HepG2 (cell line): ENCODE results near the gene DLEC1. TPM values are rescaled to one million over a fixed set of nuclear protein-coding genes. Genes with fewer than 3 reads are reported as not detected.
A peak's percentile ranks its signal among the peaks of the same experiment; 100 is the strongest.

Source experiments
- ADNP ChIP-seq: sonication (generic); formaldehyde crosslinking; IDR thresholded peaks from 2 replicates; pipeline ENCODE4 v1.4.0; 2020; ENCODE audit warnings: missing genetic modification reagents
- ARNTL ChIP-seq: sonication (generic); formaldehyde crosslinking; IDR thresholded peaks from 2 replicates; pipeline ENCODE4 v1.4.0; 2020; ENCODE audit warnings: mild to moderate bottlenecking, missing genetic modification reagents
- HNRNPH1 ChIP-seq: fragments of 200-400 bp; formaldehyde crosslinking; optimal IDR thresholded peaks from 2 replicates; pipeline ENCODE3; 2017; ENCODE audit warnings: mild to moderate bottlenecking, low read depth, low read length
- IRF2 ChIP-seq: IDR thresholded peaks from 2 replicates; pipeline ENCODE4 v1.6.1; 2018; ENCODE audit warnings: missing genetic modification reagents, missing compliant biosample characterization
- MTA3 ChIP-seq: sonication (generic); formaldehyde crosslinking; IDR thresholded peaks from 2 replicates; pipeline ENCODE4 v1.4.0; 2020; ENCODE audit warnings: missing genetic modification reagents
- NFE2 ChIP-seq: sonication (generic); formaldehyde crosslinking; IDR thresholded peaks from 2 replicates; pipeline ENCODE4 v1.4.0; 2020; ENCODE audit warnings: missing genetic modification reagents
- REPIN1 ChIP-seq: sonication (generic); formaldehyde crosslinking; IDR thresholded peaks from 2 replicates; pipeline ENCODE4 v1.8.0; 2022; ENCODE audit warnings: missing genetic modification reagents, low read depth, mild to moderate bottlenecking, borderline replicate concordance
- ZNF296 ChIP-seq: sonication (generic); formaldehyde crosslinking; conservative IDR thresholded peaks from 2 replicates; pipeline ENCODE4 v1.5.0; 2020; ENCODE audit warnings: mild to moderate bottlenecking, missing genetic modification reagents
- ZNF446 ChIP-seq: sonication (generic); formaldehyde crosslinking; IDR thresholded peaks from 2 replicates; pipeline ENCODE4 v1.5.0; 2020; ENCODE audit warnings: mild to moderate bottlenecking, missing genetic modification reagents
- ZNF644 ChIP-seq: IDR thresholded peaks from 2 replicates; pipeline ENCODE4 v1.6.1; 2016; ENCODE audit warnings: low read depth
- ZNF703 ChIP-seq: sonication (generic); formaldehyde crosslinking; IDR thresholded peaks from 2 replicates; pipeline ENCODE4 v1.5.1; 2020; ENCODE audit warnings: missing genetic modification reagents, mild to moderate bottlenecking, moderate library complexity, borderline replicate concordance
- ZNF781 ChIP-seq: sonication (generic); formaldehyde crosslinking; IDR thresholded peaks from 2 replicates; pipeline ENCODE4 v1.5.1; 2020; ENCODE audit warnings: borderline replicate concordance, mild to moderate bottlenecking, missing genetic modification reagents; ENCODE audit errors: not compliant biosample characterization
- polyA plus RNA-seq, 8 experiments: library from polyadenylated mRNA; depleted of rRNA in 3 of 8; stranded (reverse) in 7 of 8; unstranded in 1 of 8; fragments of >200 nt; fragmentation: Illumina TruSeq in 4 of 8; extraction: Trizol in 4 of 8; gene quantifications; 2 replicates each; pipeline versions ENCODE4 v1.2.1 to v1.2.3, GENCODE V29; 2011 to 2016; ENCODE audit warnings: low read depth in 4 of 8, missing spikeins in 1 of 8, mixed read lengths in 1 of 8; ENCODE audit not compliant: insufficient read depth in 1 of 8
- total RNA-seq, 5 experiments: library from RNA; depleted of rRNA; stranded (reverse); fragments of >200 nt; fragmentation: Illumina TruSeq; extraction: Trizol; gene quantifications; 2 replicates each; pipeline ENCODE4 v1.2.3, GENCODE V29; 2016; ENCODE audit warnings: low read depth in 1 of 5
- TF ChIP-seq, protein P1 (sequence below): sonication (generic); formaldehyde crosslinking; IDR thresholded peaks from 2 replicates; pipeline ENCODE4 v1.4.0; 2020; ENCODE audit warnings: missing genetic modification reagents, borderline replicate concordance
- TF ChIP-seq, protein P2 (sequence below): sonication (generic); formaldehyde crosslinking; conservative IDR thresholded peaks from 2 replicates; pipeline ENCODE4 v1.4.0; 2020; ENCODE audit warnings: missing genetic modification reagents
- TF ChIP-seq, protein P3 (sequence below): sonication (generic); formaldehyde crosslinking; IDR thresholded peaks from 2 replicates; pipeline ENCODE4 v1.5.1; 2020; ENCODE audit warnings: missing genetic modification reagents, mild to moderate bottlenecking, borderline replicate concordance
- TF ChIP-seq, protein P4 (sequence below): sonication (generic); formaldehyde crosslinking; IDR thresholded peaks from 2 replicates; pipeline ENCODE4 v1.4.0; 2020; ENCODE audit warnings: missing genetic modification reagents, borderline replicate concordance
- TF ChIP-seq, protein P5 (sequence below): sonication (generic); formaldehyde crosslinking; conservative IDR thresholded peaks from 2 replicates; pipeline ENCODE4 v1.4.0; 2020; ENCODE audit warnings: missing genetic modification reagents

The DLEC1 gene
- total and polyA plus RNA-seq, 2 of the 13 experiments (the other 11 are each of a cell fraction or from before 2014, with no cell fraction given), result 0.09 TPM; not detected in 1

DNA sequence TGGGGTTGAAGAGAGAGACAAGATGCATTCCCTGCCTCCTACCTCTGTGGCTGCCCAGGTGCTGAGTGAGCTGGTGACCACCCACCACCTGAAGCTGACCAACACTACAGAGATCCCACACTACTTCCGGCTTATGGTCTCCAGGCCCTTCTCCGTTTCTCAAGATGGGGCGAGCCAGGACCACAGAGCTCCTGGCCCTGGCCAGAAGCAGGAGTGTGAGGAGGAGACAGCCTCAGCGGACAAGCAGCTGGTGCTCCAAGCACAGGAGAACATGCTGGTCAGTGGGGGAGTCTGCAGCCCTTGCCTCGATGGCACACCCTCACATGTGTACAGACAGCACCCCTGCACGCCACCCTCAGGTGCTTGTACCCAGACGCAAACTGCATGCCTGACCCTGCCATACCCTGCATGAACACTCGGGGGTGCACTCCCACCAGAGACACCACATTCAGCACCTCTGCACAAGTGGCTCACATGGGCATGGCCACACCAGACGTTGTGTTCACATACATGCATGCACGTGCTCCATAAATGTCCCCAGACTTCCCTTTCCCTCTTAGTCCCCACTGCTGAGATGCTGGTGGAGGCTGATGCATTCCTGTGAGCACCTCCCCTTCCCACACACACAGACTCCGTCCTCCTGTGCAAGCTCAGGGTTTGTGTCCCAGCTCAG is 78.9 kb downstream of the DLEC1 start (continued):
- TF ChIP-seq, protein P1, sequence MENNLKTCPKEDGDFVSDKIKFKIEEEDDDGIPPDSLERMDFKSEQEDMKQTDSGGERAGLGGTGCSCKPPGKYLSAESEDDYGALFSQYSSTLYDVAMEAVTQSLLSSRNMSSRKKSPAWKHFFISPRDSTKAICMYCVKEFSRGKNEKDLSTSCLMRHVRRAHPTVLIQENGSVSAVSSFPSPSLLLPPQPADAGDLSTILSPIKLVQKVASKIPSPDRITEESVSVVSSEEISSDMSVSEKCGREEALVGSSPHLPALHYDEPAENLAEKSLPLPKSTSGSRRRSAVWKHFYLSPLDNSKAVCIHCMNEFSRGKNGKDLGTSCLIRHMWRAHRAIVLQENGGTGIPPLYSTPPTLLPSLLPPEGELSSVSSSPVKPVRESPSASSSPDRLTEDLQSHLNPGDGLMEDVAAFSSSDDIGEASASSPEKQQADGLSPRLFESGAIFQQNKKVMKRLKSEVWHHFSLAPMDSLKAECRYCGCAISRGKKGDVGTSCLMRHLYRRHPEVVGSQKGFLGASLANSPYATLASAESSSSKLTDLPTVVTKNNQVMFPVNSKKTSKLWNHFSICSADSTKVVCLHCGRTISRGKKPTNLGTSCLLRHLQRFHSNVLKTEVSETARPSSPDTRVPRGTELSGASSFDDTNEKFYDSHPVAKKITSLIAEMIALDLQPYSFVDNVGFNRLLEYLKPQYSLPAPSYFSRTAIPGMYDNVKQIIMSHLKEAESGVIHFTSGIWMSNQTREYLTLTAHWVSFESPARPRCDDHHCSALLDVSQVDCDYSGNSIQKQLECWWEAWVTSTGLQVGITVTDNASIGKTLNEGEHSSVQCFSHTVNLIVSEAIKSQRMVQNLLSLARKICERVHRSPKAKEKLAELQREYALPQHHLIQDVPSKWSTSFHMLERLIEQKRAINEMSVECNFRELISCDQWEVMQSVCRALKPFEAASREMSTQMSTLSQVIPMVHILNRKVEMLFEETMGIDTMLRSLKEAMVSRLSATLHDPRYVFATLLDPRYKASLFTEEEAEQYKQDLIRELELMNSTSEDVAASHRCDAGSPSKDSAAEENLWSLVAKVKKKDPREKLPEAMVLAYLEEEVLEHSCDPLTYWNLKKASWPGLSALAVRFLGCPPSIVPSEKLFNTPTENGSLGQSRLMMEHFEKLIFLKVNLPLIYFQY, result no peak
- TF ChIP-seq ZNF446 (no peak), MTA3 (CRISPR knock-in tag) (no peak), NFE2 (CRISPR knock-in tag) (no peak), ZNF644 (CRISPR knock-in tag) (no peak), ZNF781 (CRISPR knock-in tag) (no peak), ZNF703 (CRISPR knock-in tag) (no peak), ADNP (CRISPR knock-in tag) (no peak), HNRNPH1 (no peak), REPIN1 (CRISPR knock-in tag) (peak; percentile 58; the same call in 1 of the 2 replicates), IRF2 (CRISPR knock-in tag) (no peak), ZNF296 (CRISPR knock-in tag) (no peak), ARNTL (no peak)
- TF ChIP-seq, protein P2, sequence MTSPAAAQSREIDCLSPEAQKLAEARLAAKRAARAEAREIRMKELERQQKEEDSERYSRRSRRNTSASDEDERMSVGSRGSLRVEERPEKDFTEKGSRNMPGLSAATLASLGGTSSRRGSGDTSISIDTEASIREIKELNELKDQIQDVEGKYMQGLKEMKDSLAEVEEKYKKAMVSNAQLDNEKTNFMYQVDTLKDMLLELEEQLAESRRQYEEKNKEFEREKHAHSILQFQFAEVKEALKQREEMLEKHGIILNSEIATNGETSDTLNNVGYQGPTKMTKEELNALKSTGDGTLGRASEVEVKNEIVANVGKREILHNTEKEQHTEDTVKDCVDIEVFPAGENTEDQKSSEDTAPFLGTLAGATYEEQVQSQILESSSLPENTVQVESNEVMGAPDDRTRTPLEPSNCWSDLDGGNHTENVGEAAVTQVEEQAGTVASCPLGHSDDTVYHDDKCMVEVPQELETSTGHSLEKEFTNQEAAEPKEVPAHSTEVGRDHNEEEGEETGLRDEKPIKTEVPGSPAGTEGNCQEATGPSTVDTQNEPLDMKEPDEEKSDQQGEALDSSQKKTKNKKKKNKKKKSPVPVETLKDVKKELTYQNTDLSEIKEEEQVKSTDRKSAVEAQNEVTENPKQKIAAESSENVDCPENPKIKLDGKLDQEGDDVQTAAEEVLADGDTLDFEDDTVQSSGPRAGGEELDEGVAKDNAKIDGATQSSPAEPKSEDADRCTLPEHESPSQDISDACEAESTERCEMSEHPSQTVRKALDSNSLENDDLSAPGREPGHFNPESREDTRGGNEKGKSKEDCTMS (CRISPR knock-in tag), result no peak
- TF ChIP-seq, protein P3, sequence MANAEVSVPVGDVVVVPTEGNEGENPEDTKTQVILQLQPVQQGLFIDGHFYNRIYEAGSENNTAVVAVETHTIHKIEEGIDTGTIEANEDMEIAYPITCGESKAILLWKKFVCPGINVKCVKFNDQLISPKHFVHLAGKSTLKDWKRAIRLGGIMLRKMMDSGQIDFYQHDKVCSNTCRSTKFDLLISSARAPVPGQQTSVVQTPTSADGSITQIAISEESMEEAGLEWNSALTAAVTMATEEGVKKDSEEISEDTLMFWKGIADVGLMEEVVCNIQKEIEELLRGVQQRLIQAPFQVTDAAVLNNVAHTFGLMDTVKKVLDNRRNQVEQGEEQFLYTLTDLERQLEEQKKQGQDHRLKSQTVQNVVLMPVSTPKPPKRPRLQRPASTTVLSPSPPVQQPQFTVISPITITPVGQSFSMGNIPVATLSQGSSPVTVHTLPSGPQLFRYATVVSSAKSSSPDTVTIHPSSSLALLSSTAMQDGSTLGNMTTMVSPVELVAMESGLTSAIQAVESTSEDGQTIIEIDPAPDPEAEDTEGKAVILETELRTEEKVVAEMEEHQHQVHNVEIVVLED (CRISPR knock-in tag), result 0 out of 2 replicates have a peak, but pooled peaks have one; percentile 22
- TF ChIP-seq, protein P4, sequence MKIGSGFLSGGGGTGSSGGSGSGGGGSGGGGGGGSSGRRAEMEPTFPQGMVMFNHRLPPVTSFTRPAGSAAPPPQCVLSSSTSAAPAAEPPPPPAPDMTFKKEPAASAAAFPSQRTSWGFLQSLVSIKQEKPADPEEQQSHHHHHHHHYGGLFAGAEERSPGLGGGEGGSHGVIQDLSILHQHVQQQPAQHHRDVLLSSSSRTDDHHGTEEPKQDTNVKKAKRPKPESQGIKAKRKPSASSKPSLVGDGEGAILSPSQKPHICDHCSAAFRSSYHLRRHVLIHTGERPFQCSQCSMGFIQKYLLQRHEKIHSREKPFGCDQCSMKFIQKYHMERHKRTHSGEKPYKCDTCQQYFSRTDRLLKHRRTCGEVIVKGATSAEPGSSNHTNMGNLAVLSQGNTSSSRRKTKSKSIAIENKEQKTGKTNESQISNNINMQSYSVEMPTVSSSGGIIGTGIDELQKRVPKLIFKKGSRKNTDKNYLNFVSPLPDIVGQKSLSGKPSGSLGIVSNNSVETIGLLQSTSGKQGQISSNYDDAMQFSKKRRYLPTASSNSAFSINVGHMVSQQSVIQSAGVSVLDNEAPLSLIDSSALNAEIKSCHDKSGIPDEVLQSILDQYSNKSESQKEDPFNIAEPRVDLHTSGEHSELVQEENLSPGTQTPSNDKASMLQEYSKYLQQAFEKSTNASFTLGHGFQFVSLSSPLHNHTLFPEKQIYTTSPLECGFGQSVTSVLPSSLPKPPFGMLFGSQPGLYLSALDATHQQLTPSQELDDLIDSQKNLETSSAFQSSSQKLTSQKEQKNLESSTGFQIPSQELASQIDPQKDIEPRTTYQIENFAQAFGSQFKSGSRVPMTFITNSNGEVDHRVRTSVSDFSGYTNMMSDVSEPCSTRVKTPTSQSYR (CRISPR knock-in tag), result no peak
- TF ChIP-seq, protein P5, sequence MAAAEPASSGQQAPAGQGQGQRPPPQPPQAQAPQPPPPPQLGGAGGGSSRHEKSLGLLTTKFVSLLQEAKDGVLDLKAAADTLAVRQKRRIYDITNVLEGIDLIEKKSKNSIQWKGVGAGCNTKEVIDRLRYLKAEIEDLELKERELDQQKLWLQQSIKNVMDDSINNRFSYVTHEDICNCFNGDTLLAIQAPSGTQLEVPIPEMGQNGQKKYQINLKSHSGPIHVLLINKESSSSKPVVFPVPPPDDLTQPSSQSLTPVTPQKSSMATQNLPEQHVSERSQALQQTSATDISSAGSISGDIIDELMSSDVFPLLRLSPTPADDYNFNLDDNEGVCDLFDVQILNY (CRISPR knock-in tag), result no peak
